ENCODE measurements around the gene NAALADL2.

Gene NAALADL2

DNA sequence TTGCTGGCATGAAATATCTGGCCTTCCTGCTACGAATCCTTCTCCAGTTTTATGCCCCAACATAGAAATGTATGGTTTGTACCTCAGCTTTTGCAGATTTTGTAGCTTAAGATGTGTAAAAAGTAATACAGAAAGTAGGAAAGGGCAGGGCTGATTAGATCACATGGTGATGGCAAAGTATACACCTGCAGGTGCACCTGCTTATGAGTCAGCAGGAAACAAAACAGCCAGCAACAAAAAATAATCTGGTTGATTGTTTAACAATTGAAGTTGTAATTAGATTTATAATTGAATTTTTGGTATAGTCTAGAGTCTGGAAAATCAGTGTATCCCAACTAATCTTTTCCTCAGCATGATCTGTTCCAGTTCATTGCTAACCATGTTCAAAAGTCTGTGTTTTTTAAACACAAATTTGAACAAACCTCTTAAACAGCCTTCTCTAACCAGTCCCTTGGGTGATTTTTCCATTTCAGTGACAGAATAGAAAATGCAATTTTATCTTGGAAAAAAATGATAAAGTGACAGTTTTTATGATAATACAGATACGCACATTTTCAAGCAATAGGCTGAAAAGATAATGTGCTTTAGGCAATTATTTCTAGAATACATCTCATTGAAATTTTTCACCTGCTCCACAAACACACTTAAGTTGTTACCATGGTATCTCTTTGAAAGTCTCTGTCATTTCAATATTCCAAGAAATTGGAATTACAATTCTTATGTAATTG is 477.4 kb downstream of the NAALADL2 start:
- no peaks in the 10 kb centered on the region for H3K27me3 ChIP-seq (ENCODE audit: insufficient read depth, low read depth)
- peak overlapping the region; percentile 61 for H3K4me2 ChIP-seq
- H3K4me1 ChIP-seq (ENCODE audit: low read depth, poor library complexity, severe bottlenecking) = peaks cover 38% of the 10 kb centered on the region
- H3K79me2 ChIP-seq (ENCODE audit: insufficient read depth, low read depth) = no peaks in the 10 kb centered on the region
- H4K20me1 ChIP-seq (ENCODE audit: insufficient read depth) = no peaks in the 10 kb centered on the region
- no peaks in the 10 kb centered on the region for H3K36me3 ChIP-seq (ENCODE audit: insufficient read depth)
- no peak overlapping the region for H3K9ac ChIP-seq
- H2AFZ ChIP-seq (ENCODE audit: low read depth) = peak overlapping the region; percentile 2; the same call in 1 of the 2 replicates
- peak overlapping the region; percentile 25 for H3K27ac ChIP-seq
- no peak overlapping the region for H3K4me3 ChIP-seq (IDR thresholded peaks at IDR 0.05; ENCODE audit: insufficient read depth, low read depth, low read length)
- TF ChIP-seq, protein P1, sequence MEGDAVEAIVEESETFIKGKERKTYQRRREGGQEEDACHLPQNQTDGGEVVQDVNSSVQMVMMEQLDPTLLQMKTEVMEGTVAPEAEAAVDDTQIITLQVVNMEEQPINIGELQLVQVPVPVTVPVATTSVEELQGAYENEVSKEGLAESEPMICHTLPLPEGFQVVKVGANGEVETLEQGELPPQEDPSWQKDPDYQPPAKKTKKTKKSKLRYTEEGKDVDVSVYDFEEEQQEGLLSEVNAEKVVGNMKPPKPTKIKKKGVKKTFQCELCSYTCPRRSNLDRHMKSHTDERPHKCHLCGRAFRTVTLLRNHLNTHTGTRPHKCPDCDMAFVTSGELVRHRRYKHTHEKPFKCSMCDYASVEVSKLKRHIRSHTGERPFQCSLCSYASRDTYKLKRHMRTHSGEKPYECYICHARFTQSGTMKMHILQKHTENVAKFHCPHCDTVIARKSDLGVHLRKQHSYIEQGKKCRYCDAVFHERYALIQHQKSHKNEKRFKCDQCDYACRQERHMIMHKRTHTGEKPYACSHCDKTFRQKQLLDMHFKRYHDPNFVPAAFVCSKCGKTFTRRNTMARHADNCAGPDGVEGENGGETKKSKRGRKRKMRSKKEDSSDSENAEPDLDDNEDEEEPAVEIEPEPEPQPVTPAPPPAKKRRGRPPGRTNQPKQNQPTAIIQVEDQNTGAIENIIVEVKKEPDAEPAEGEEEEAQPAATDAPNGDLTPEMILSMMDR (conservative IDR thresholded peaks at IDR 0.05; ENCODE audit: low read depth, low read length) = no peak

DNA sequence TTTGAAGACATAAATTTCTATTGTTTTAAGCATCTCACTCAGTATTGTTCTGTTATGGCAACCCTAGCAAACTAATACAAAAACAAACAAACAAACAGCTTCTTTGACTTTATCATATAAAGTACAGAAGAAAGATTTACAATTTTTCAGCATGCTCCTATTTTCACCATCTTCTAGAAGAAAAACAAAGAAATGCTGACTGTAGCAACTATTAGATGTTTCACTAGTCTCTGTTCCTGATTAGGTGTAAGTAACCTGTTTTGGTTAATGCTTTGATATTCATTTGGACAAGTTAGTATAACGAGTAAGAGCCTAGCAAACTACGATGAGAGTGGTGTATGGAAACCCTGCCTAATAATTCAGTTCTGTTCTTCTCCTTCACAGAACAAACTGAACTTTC is 478.5 kb downstream of the NAALADL2 start:
- TF ChIP-seq, protein P1 (conservative IDR thresholded peaks at IDR 0.05; ENCODE audit: low read depth, low read length) = no peak
- Histone ChIP-seq H3K9ac (no peak overlapping the region), H3K27ac (peak overlapping the region; percentile 4; the same call in 1 of the 2 replicates)

DNA sequence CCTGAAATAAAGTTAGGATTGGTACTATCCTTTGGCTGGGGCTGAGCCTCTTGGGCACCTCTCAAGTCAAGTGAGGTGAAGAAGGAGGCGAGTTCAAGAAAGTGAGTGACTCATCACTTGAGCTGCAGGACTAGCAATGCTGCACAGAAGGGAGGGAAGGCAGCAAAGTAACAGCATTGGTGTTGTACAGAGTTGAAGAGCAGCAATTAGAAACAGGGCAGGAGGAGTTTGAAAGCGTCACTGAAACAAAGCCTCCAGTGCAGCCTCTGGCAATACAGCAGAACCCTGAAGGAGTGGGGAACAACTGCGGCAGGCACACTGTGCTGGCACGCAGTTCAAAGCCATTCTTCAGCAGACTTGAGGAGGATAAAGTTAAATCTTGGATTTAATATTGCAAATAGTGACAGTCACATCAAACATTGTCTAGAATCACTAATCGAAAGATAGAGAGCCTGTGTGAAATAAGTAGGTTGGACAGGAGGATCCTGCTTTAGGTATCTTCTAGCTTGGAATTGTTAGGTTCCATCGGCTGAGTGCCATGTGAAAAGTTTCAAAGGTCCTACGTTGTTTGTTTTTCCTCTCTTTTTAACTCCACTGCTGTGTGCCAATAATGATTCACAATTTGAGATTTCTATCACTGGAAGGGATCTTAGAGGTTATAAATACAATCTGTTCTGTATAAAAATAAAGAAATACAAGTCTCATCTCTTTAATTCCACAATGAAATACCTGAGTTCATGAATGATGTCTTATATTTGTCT is 479.8 kb downstream of the NAALADL2 start:
- no peaks in the 10 kb centered on the region for H3K36me3 ChIP-seq (ENCODE audit: insufficient read depth)
- H3K9ac ChIP-seq = no peak overlapping the region
- TF ChIP-seq, protein P1 (conservative IDR thresholded peaks at IDR 0.05; ENCODE audit: low read depth, low read length) = no peak
- no peak overlapping the region for H2AFZ ChIP-seq (ENCODE audit: low read depth)
- H3K4me2 ChIP-seq = no peak overlapping the region
- H3K79me2 ChIP-seq (ENCODE audit: insufficient read depth, low read depth) = no peaks in the 10 kb centered on the region
- peaks cover 53% of the 10 kb centered on the region for H3K4me1 ChIP-seq (ENCODE audit: low read depth, poor library complexity, severe bottlenecking)
- H3K4me3 ChIP-seq (IDR thresholded peaks at IDR 0.05; ENCODE audit: insufficient read depth, low read depth, low read length) = no peak overlapping the region
- H3K27me3 ChIP-seq (ENCODE audit: insufficient read depth, low read depth) = no peaks in the 10 kb centered on the region
- no peak overlapping the region for H3K27ac ChIP-seq
- H4K20me1 ChIP-seq (ENCODE audit: insufficient read depth) = no peaks in the 10 kb centered on the region

More for the DNA sequence above, 478.5 kb downstream of the NAALADL2 start:
- Histone ChIP-seq H3K4me2 (peak overlapping the region; percentile 61), H3K4me1 (ENCODE audit: low read depth, poor library complexity, severe bottlenecking) (peaks cover 43% of the 10 kb centered on the region), H4K20me1 (ENCODE audit: insufficient read depth) (no peaks in the 10 kb centered on the region), H3K79me2 (ENCODE audit: insufficient read depth, low read depth) (no peaks in the 10 kb centered on the region), H3K4me3 (IDR thresholded peaks at IDR 0.05; ENCODE audit: insufficient read depth, low read depth, low read length) (no peak overlapping the region), H2AFZ (ENCODE audit: low read depth) (peak overlapping the region; percentile 27), H3K27me3 (ENCODE audit: insufficient read depth, low read depth) (no peaks in the 10 kb centered on the region), H3K36me3 (ENCODE audit: insufficient read depth) (no peaks in the 10 kb centered on the region)

DNA sequence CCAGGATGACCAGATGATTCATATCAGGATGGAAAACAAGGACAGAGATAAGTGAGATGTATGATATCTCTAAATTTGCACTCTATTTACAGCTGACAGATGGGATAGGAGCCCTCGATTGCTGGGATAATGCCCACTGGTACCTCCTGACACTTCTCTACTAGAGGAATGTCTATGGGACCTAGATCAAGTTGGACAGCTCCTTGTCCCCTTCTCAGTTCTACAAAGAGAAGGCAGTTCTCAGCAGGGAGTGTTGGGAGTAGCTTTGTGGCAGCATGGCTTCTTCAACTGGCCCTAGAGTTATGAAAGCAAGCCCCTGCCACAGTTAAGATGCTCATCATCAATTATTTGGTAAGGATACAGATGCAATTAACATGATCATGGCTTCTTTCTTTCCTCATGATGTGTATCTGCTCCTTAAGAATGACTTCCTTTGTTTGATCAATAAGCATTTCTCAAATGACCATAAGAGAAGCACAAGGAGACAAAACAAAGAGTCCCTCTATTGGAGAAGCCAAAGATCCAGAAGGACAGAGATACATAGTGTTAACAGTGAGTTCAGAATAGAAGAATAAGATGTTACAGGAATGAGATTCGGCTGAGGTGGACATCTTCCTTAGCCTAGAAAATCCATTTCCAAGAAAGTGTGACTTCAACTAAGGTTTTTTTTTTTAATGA is 481.3 kb downstream of the NAALADL2 start:
- Histone ChIP-seq H3K36me3 (ENCODE audit: insufficient read depth) (no peaks in the 10 kb centered on the region), H3K79me2 (ENCODE audit: insufficient read depth, low read depth) (no peaks in the 10 kb centered on the region), H3K4me2 (no peak overlapping the region), H3K27ac (no peak overlapping the region), H3K9ac (no peak overlapping the region), H3K4me3 (IDR thresholded peaks at IDR 0.05; ENCODE audit: insufficient read depth, low read depth, low read length) (no peak overlapping the region), H3K27me3 (ENCODE audit: insufficient read depth, low read depth) (no peaks in the 10 kb centered on the region), H3K4me1 (ENCODE audit: low read depth, poor library complexity, severe bottlenecking) (peaks cover 63% of the 10 kb centered on the region), H4K20me1 (ENCODE audit: insufficient read depth) (no peaks in the 10 kb centered on the region), H2AFZ (ENCODE audit: low read depth) (no peak overlapping the region)
- TF ChIP-seq, protein P1 (conservative IDR thresholded peaks at IDR 0.05; ENCODE audit: low read depth, low read length) = no peak
